ENCODE results near the gene INPP5A. TPM values are rescaled to one million over a fixed set of nuclear protein-coding genes. Genes with fewer than 3 reads are reported as not detected.

The INPP5A gene
- total RNA-seq, 3 donors from 2014 or later, result 26.6 to 50.6 (median 38.7) TPM

GRCh38 chr10:132651511-132652029 lies 114.0 kb downstream of the INPP5A start:
- Histone ChIP-seq H3K27me3 (no peaks in the 10 kb centered on the region), H3K27ac (no peak overlapping the region), H3K4me1 (no peaks in the 10 kb centered on the region), H3K36me3 (no peaks in the 10 kb centered on the region), H3K9me3 (no peaks in the 10 kb centered on the region), H3K4me3 (no peak overlapping the region)
- intact Hi-C loops (cut with DNase I; ENCODE audit: low total_unique reads), result no loop called here
- no peak for TF ChIP-seq POLR2AphosphoS5 (IDR thresholded peaks at IDR 0.05)
- no peak for TF ChIP-seq CTCF (IDR thresholded peaks at IDR 0.05)
- no peak for DNase-seq (ENCODE audit: low spot score in 2 of 2)

GRCh38 chr10:132652446-132652845 lies 114.9 kb downstream of the INPP5A start:
- Histone ChIP-seq H3K9me3 (no peaks in the 10 kb centered on the region), H3K36me3 (no peaks in the 10 kb centered on the region), H3K27me3 (no peaks in the 10 kb centered on the region), H3K4me1 (no peaks in the 10 kb centered on the region), H3K4me3 (no peak overlapping the region), H3K27ac (no peak overlapping the region)
- no peak for TF ChIP-seq CTCF (IDR thresholded peaks at IDR 0.05)
- no peak for TF ChIP-seq POLR2A (IDR thresholded peaks at IDR 0.05)
- no peak for TF ChIP-seq POLR2AphosphoS5 (IDR thresholded peaks at IDR 0.05)
- intact Hi-C loops (cut with DNase I; ENCODE audit: low total_unique reads), result no loop called here
- no peak for DNase-seq (ENCODE audit: low spot score in 2 of 2)

- H3K27me3 ChIP-seq, result no peaks in the 10 kb centered on the region
- no peaks in the 10 kb centered on the region for H3K36me3 ChIP-seq
- no peaks in the 10 kb centered on the region for H3K9me3 ChIP-seq
- no peak overlapping the region for H3K27ac ChIP-seq
- no peak for DNase-seq (ENCODE audit: low spot score in 2 of 2)
- no peak overlapping the region for H3K4me3 ChIP-seq
- intact Hi-C loops (cut with DNase I; ENCODE audit: low total_unique reads), result no loop called here
- no peaks in the 10 kb centered on the region for H3K4me1 ChIP-seq
- no peak for TF ChIP-seq POLR2AphosphoS5 (IDR thresholded peaks at IDR 0.05)
- TF ChIP-seq CTCF (IDR thresholded peaks at IDR 0.05), result no peak
- TF ChIP-seq POLR2A (IDR thresholded peaks at IDR 0.05), result no peak
Observed at GRCh38 chr10:132652936-132653590, 115.5 kb downstream of the INPP5A start.

GRCh38 chr10:132653721-132654120 lies 116.1 kb downstream of the INPP5A start:
- Histone ChIP-seq H3K4me3 (no peak overlapping the region), H3K9me3 (no peaks in the 10 kb centered on the region), H3K4me1 (no peaks in the 10 kb centered on the region), H3K27me3 (no peaks in the 10 kb centered on the region), H3K27ac (no peak overlapping the region), H3K36me3 (no peaks in the 10 kb centered on the region)
- intact Hi-C loops (cut with DNase I; ENCODE audit: low total_unique reads), result no loop called here
- no peak for TF ChIP-seq POLR2AphosphoS5 (IDR thresholded peaks at IDR 0.05)
- no peak for TF ChIP-seq POLR2A (IDR thresholded peaks at IDR 0.05)
- no peak for TF ChIP-seq CTCF (IDR thresholded peaks at IDR 0.05)
- no peak for DNase-seq (ENCODE audit: low spot score in 2 of 2)

GRCh38 chr10:132654121-132654571 lies 116.6 kb downstream of the INPP5A start:
- Histone ChIP-seq H3K9me3 (no peaks in the 10 kb centered on the region), H3K36me3 (no peaks in the 10 kb centered on the region), H3K27ac (no peak overlapping the region), H3K4me1 (no peaks in the 10 kb centered on the region), H3K27me3 (no peaks in the 10 kb centered on the region), H3K4me3 (no peak overlapping the region)
- intact Hi-C loops (cut with DNase I; ENCODE audit: low total_unique reads), result no loop called here
- DNase-seq (ENCODE audit: low spot score in 2 of 2), result no peak
- TF ChIP-seq POLR2A (IDR thresholded peaks at IDR 0.05) (no peak), CTCF (IDR thresholded peaks at IDR 0.05) (no peak), POLR2AphosphoS5 (IDR thresholded peaks at IDR 0.05) (no peak)
